Right lung (tissue), 5 donors: Measurements from ENCODE around the gene KRTAP10-2. TPM values are rescaled to one million over a fixed set of nuclear protein-coding genes. Genes with fewer than 3 reads are reported as not detected.

Experiments used
- DNase-seq, 2 donors: peaks; one replicate each; pipeline ENCODE4 v3.0.0-alpha.2; 2013
- polyA plus RNA-seq, 5 donors: library from polyadenylated mRNA; unstranded; fragments of 120-200 nt; gene quantifications; one replicate each; pipeline versions ENCODE4 v1.2.1 to v1.2.3, GENCODE V29; 2013; ENCODE audit warnings: inconsistent platforms in 1 of 5, low replicate concordance in 1 of 5; ENCODE audit not compliant: insufficient read length in 5 of 5, insufficient read depth in 1 of 5

KRTAP10-2 gene
- polyA plus RNA-seq, 5 donors = not detected

- no peak for DNase-seq
These were observed 35.7 kb downstream of the KRTAP10-2 start for GRCh38 chr21:44515359-44516165.

GRCh38 chr21:44514746-44515358 lies 36.5 kb downstream of the KRTAP10-2 start:
- DNase-seq = no peak

- DNase-seq = no peak
These were observed 37.1 kb downstream of the KRTAP10-2 start for GRCh38 chr21:44514218-44514520.

- no peak for DNase-seq
These were observed 37.7 kb downstream of the KRTAP10-2 start for GRCh38 chr21:44513389-44514217.

- DNase-seq = no peak
These were observed 38.6 kb downstream of the KRTAP10-2 start for GRCh38 chr21:44512496-44513388.

- no peak for DNase-seq
These were observed 39.4 kb downstream of the KRTAP10-2 start for GRCh38 chr21:44511938-44512275.

- no peak for DNase-seq
These were observed 39.9 kb downstream of the KRTAP10-2 start for GRCh38 chr21:44511219-44511937.

GRCh38 chr21:44510508-44511218 lies 40.6 kb downstream of the KRTAP10-2 start:
- DNase-seq = peak in 1 of 2 donors; percentile 39

GRCh38 chr21:44510109-44510507 lies 41.2 kb downstream of the KRTAP10-2 start:
- no peak for DNase-seq

GRCh38 chr21:44509539-44509938 lies 41.8 kb downstream of the KRTAP10-2 start:
- DNase-seq = no peak

GRCh38 chr21:44508711-44509445 lies 42.4 kb downstream of the KRTAP10-2 start:
- DNase-seq = no peak

GRCh38 chr21:44508426-44508710 lies 42.9 kb downstream of the KRTAP10-2 start:
- no peak for DNase-seq

GRCh38 chr21:44507673-44508425 lies 43.5 kb downstream of the KRTAP10-2 start:
- no peak for DNase-seq

GRCh38 chr21:44506279-44507255 lies 44.7 kb downstream of the KRTAP10-2 start:
- DNase-seq = no peak

- no peak for DNase-seq
These were observed 45.5 kb downstream of the KRTAP10-2 start for GRCh38 chr21:44505673-44506278.

GRCh38 chr21:44503901-44504399 lies 47.4 kb downstream of the KRTAP10-2 start:
- DNase-seq = no peak
